ENCODE results near the gene NTM. TPM values are rescaled to one million over a fixed set of nuclear protein-coding genes. Genes with fewer than 3 reads are reported as not detected.

Gene NTM
- total and polyA plus RNA-seq, 9 donors, result 0.16 to 8.5 (median 0.55) TPM; not detected in 3

GRCh38 chr11:132228746-132229325 is 858.4 kb downstream of the NTM start:
- DNase-seq, result no peak
- Histone ChIP-seq H3K4me1 (ENCODE audit: insufficient read depth) (no peaks in the 10 kb centered on the region), H3K36me3 (no peaks in the 10 kb centered on the region), H3K27ac (no peak overlapping the region), H3K4me3 (no peak overlapping the region), H3K9me3 (no peaks in the 10 kb centered on the region), H3K27me3 (no peaks in the 10 kb centered on the region)
- intact Hi-C loops (cut with DNase I), result no loop called here
- TF ChIP-seq CTCF (IDR thresholded peaks at IDR 0.05), result no peak
- 83 to 87% (median 85%) methylated on average over 11 of the region's 11 CpGs for WGBS, 3 donors

GRCh38 chr11:132231656-132232347 is 861.4 kb downstream of the NTM start:
- no peaks in the 10 kb centered on the region for H3K9me3 ChIP-seq
- H3K4me3 ChIP-seq, result no peak overlapping the region
- intact Hi-C loops (cut with DNase I), result no loop called here
- DNase-seq, result no peak
- H3K4me1 ChIP-seq (ENCODE audit: insufficient read depth), result no peaks in the 10 kb centered on the region
- WGBS, 3 donors, result 22 to 23% (median 23%) methylated on average over 13 of the region's 13 CpGs
- TF ChIP-seq POLR2A (IDR thresholded peaks at IDR 0.05) (no peak), CTCF (IDR thresholded peaks at IDR 0.05) (no peak), EP300 (IDR thresholded peaks at IDR 0.05) (no peak)
- H3K27ac ChIP-seq, result no peak overlapping the region
- H3K36me3 ChIP-seq, result no peaks in the 10 kb centered on the region
- no peaks in the 10 kb centered on the region for H3K27me3 ChIP-seq

- no peak for TF ChIP-seq EP300 (IDR thresholded peaks at IDR 0.05)
- no peak for TF ChIP-seq CTCF (IDR thresholded peaks at IDR 0.05)
- TF ChIP-seq POLR2A (IDR thresholded peaks at IDR 0.05), result no peak
- intact Hi-C loops (cut with DNase I), result no loop called here
- H3K27me3 ChIP-seq, result no peaks in the 10 kb centered on the region
- no peak overlapping the region for H3K4me3 ChIP-seq
- no peak for DNase-seq
- no peaks in the 10 kb centered on the region for H3K4me1 ChIP-seq (ENCODE audit: insufficient read depth)
- 73 to 81% (median 76%) methylated on average over 4 of the region's 4 CpGs for WGBS, 3 donors
- no peaks in the 10 kb centered on the region for H3K36me3 ChIP-seq
- no peaks in the 10 kb centered on the region for H3K9me3 ChIP-seq
- no peak overlapping the region for H3K27ac ChIP-seq
Measured at GRCh38 chr11:132234878-132235277, 864.5 kb downstream of the NTM start.

GRCh38 chr11:132237781-132238180 is 867.4 kb downstream of the NTM start:
- H3K4me1 ChIP-seq (ENCODE audit: insufficient read depth), result no peaks in the 10 kb centered on the region
- no peaks in the 10 kb centered on the region for H3K36me3 ChIP-seq
- TF ChIP-seq EP300 (IDR thresholded peaks at IDR 0.05) (no peak), CTCF (IDR thresholded peaks at IDR 0.05) (no peak), POLR2A (IDR thresholded peaks at IDR 0.05) (no peak)
- no peak overlapping the region for H3K27ac ChIP-seq
- H3K4me3 ChIP-seq, result no peak overlapping the region
- H3K9me3 ChIP-seq, result no peaks in the 10 kb centered on the region
- intact Hi-C loops (cut with DNase I), result no loop called here
- no peaks in the 10 kb centered on the region for H3K27me3 ChIP-seq
- 86 to 88% (median 88%) methylated on average over 9 of the region's 9 CpGs for WGBS, 3 donors
- DNase-seq, result no peak
